ENCODE results near the gene BPI. TPM values are rescaled to one million over a fixed set of nuclear protein-coding genes. Genes with fewer than 3 reads are reported as not detected.

The BPI gene
- polyA plus RNA-seq, 1 donor (not counting 4 experiments of a cell fraction or from before 2014, with no cell fraction given): not detected

DNA sequence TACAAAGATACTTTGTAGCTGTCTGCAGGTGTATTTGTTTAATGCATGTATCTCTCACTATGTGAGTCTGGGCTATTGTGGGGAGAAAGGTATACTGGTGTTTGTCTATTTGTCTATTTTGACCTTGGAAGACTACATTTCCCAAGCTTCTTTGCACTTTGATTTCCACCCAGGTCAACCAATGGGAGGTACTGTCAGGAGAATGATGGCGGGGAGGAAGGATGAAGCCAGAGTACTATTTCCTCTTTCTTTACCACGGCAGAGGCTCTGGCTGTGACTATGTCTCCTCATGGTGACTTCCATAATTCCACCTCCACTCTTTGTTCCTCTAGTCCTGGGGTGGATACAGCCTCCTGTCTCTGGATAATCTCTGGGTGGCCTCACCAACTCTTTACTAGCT is 65.4 kb downstream of the BPI start:
- Histone ChIP-seq H4K20me1 (ENCODE audit: control insufficient read depth, extremely low read depth, insufficient read depth, low read length) (no peaks in the 10 kb centered on the region), H3K27me3 (ENCODE audit: control insufficient read depth, extremely low read depth, insufficient read depth, low read length) (peaks cover 15% of the 10 kb centered on the region), H2AFZ (ENCODE audit: control insufficient read depth, low read length) (no peak overlapping the region), H3K9ac (ENCODE audit: control insufficient read depth, extremely low read depth, insufficient read depth, low read length) (no peak overlapping the region), H3K4me2 (ENCODE audit: control insufficient read depth, extremely low read depth, insufficient read depth, low read depth, low read length) (no peak overlapping the region), H3K4me1 (ENCODE audit: control insufficient read depth, extremely low read depth, insufficient read depth, low read length) (no peaks in the 10 kb centered on the region), H3K9me1 (ENCODE audit: control insufficient read depth, extremely low read depth, insufficient read depth, low read length) (no peaks in the 10 kb centered on the region), H3K36me3 (ENCODE audit: control insufficient read depth in 2 of 2, extremely low read depth in 1 of 2, insufficient read depth in 2 of 2, low read length in 2 of 2) (no peaks in the 10 kb centered on the region), H3K79me2 (ENCODE audit: control insufficient read depth, insufficient read depth, low read length) (no peaks in the 10 kb centered on the region), H3K27ac (ENCODE audit: control insufficient read depth, insufficient read depth, low read length) (no peak overlapping the region), H3K9me3 (ENCODE audit: control insufficient read depth, low read depth, low read length) (no peaks in the 10 kb centered on the region), H3K4me3 (ENCODE audit: control insufficient read depth in 2 of 3, extremely low read depth in 1 of 3, insufficient read depth in 2 of 3, low read depth in 1 of 3, low read length in 3 of 3) (no peak overlapping the region)
- dilution Hi-C loops (cut with MboI; ENCODE audit: extremely low pct_ligation_motif_present, low sequenced_read_pairs): no loop called here
- DNase-seq (ENCODE audit: low read depth, low spot score) (no peak), FAIRE-seq (no peak)
- TF ChIP-seq, protein P1, sequence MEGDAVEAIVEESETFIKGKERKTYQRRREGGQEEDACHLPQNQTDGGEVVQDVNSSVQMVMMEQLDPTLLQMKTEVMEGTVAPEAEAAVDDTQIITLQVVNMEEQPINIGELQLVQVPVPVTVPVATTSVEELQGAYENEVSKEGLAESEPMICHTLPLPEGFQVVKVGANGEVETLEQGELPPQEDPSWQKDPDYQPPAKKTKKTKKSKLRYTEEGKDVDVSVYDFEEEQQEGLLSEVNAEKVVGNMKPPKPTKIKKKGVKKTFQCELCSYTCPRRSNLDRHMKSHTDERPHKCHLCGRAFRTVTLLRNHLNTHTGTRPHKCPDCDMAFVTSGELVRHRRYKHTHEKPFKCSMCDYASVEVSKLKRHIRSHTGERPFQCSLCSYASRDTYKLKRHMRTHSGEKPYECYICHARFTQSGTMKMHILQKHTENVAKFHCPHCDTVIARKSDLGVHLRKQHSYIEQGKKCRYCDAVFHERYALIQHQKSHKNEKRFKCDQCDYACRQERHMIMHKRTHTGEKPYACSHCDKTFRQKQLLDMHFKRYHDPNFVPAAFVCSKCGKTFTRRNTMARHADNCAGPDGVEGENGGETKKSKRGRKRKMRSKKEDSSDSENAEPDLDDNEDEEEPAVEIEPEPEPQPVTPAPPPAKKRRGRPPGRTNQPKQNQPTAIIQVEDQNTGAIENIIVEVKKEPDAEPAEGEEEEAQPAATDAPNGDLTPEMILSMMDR (optimal IDR thresholded peaks at IDR 0.05 in 1 of 3, IDR thresholded peaks at IDR 0.05 in 1 of 3, conservative IDR thresholded peaks at IDR 0.05 in 1 of 3; ENCODE audit: extremely low read depth in 1 of 3, insufficient read depth in 2 of 3, low read length in 3 of 3): no peak
- no peak for TF ChIP-seq EZH2 (IDR thresholded peaks at IDR 0.05; ENCODE audit: low read length)

- no peak overlapping the region for H3K4me2 ChIP-seq (ENCODE audit: control insufficient read depth, extremely low read depth, insufficient read depth, low read depth, low read length)
- dilution Hi-C loops (cut with MboI; ENCODE audit: extremely low pct_ligation_motif_present, low sequenced_read_pairs): no loop called here
- H3K79me2 ChIP-seq (ENCODE audit: control insufficient read depth, insufficient read depth, low read length): no peaks in the 10 kb centered on the region
These were observed 68.8 kb downstream of the BPI start for GRCh38 chr20:38372806-38373205.

More at GRCh38 chr20:38372806-38373205, 68.8 kb downstream of the BPI start:
- Histone ChIP-seq H3K27me3 (ENCODE audit: control insufficient read depth, extremely low read depth, insufficient read depth, low read length) (peaks cover 17% of the 10 kb centered on the region), H3K27ac (ENCODE audit: control insufficient read depth, insufficient read depth, low read length) (no peak overlapping the region), H2AFZ (ENCODE audit: control insufficient read depth, low read length) (no peak overlapping the region), H3K9me3 (ENCODE audit: control insufficient read depth, low read depth, low read length) (no peaks in the 10 kb centered on the region), H3K4me3 (ENCODE audit: control insufficient read depth in 2 of 3, extremely low read depth in 1 of 3, insufficient read depth in 2 of 3, low read depth in 1 of 3, low read length in 3 of 3) (no peak overlapping the region), H3K9me1 (ENCODE audit: control insufficient read depth, extremely low read depth, insufficient read depth, low read length) (no peaks in the 10 kb centered on the region), H3K4me1 (ENCODE audit: control insufficient read depth, extremely low read depth, insufficient read depth, low read length) (no peaks in the 10 kb centered on the region), H3K36me3 (ENCODE audit: control insufficient read depth in 2 of 2, extremely low read depth in 1 of 2, insufficient read depth in 2 of 2, low read length in 2 of 2) (no peaks in the 10 kb centered on the region), H4K20me1 (ENCODE audit: control insufficient read depth, extremely low read depth, insufficient read depth, low read length) (no peaks in the 10 kb centered on the region), H3K9ac (ENCODE audit: control insufficient read depth, extremely low read depth, insufficient read depth, low read length) (no peak overlapping the region)
- DNase-seq (ENCODE audit: low read depth, low spot score) (no peak), FAIRE-seq (no peak)
- TF ChIP-seq, protein P1 (optimal IDR thresholded peaks at IDR 0.05 in 1 of 3, IDR thresholded peaks at IDR 0.05 in 1 of 3, conservative IDR thresholded peaks at IDR 0.05 in 1 of 3; ENCODE audit: extremely low read depth in 1 of 3, insufficient read depth in 2 of 3, low read length in 3 of 3): no peak
- no peak for TF ChIP-seq EZH2 (IDR thresholded peaks at IDR 0.05; ENCODE audit: low read length)

Data from keratinocyte (primary cell).